ENCODE data around the gene EXOC4.

Gene EXOC4

DNA sequence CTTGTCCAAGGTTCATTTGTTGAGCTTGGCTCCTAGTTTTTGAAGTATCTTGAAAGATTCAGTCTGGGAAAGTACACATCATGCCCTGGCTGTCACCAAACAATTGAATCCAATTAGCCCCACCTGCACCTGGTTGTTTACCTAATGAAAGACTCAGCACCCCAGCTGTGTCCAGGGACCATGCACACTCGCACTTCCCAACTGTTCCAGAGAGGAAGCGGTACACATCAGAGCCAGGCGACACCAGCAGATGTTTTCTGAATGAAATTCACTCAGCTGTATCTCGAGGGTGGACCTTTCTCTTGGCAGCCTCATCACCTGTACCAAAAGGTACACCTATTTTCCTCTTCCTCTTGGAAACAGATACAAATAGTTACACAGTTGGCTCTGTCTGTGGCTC lies 657.9 kb downstream of the EXOC4 start:
- DNase-seq = no peak

GRCh38 chr7:133911724-133912123 lies 658.8 kb downstream of the EXOC4 start:
- no peak for DNase-seq

DNA sequence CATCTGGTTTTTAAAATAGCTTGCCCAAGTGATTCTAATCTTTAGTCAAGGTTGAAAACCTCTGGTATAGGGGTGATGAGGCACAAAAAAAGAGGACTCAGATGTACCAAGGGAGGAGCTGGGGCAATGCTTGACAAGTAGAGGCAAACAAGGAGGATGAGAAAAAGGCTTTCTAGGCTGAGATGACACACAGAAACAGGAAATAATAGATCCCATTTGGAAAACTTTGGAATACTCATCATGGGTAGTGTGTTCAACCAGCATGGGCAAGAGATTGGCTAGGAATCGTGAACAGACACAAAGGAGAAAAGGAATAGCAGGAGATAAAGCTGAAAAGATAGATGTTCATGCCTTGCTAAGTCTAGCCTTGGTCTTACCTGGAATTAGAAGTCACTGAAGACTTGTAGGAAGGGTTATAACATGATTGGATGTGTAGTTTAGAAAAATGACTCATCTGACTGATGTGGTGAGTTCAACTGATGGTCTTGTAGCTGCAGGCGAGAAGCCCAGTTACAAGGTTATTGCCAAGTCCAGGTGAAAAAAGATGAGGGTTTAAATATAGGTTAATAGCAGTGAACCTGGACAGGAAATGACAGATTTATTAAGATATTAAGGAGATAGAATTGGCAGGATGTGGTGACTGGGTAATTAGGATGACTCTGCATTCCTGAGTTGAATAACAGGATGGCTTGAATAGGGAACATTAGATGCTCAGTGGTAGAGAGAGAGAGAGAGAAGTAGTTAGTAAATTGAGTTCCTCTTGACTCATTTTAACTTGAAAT lies 660.2 kb downstream of the EXOC4 start:
- peak; percentile 39 for DNase-seq

- DNase-seq = no peak
Observed at GRCh38 chr7:133916621-133917020, 663.7 kb downstream of the EXOC4 start.

DNA sequence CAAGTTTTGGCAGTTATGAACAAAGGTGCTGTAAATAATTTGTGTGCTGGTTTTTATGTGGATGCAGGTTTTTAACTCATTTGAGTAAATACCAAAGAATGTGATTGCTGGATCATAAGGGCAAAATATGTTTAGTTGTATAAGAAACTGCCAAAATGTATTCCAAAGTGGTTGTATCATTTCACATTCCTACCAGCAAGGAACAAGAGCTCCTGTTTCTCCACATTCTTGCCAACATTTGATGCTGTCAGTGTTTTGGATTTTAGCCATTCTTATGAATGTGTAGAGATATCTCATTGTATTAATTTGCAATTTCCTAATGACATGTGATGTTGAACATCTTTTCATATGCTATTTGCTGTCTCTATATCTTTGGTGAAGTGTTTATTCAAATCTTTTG lies 666.9 kb downstream of the EXOC4 start:
- no peak for DNase-seq

DNA sequence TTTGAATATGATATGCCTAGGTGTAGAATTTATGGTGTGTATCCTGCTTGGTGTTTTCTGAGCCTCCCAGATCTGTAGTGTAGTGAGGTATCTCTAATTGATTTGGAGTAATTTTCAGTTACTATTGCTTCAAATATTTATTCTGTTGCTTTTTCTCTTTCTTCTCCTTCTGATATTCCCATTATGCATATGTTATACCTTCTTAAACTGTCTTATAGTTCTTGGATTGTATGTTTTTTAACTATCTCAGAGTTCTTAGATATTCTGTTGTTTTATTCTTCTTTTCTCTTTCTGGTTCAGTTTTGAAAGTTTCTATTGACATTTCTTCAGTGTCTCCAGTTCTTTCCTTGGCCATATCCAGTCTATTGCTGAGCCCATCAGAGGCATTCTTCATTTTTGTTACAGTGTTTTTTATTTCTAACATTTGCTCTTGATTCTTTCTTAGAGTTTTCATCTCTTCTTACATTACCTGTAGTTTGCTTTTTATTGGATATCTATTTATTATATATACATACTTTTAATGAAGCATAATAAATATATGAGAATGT lies 668.8 kb downstream of the EXOC4 start:
- DNase-seq = no peak

DNA sequence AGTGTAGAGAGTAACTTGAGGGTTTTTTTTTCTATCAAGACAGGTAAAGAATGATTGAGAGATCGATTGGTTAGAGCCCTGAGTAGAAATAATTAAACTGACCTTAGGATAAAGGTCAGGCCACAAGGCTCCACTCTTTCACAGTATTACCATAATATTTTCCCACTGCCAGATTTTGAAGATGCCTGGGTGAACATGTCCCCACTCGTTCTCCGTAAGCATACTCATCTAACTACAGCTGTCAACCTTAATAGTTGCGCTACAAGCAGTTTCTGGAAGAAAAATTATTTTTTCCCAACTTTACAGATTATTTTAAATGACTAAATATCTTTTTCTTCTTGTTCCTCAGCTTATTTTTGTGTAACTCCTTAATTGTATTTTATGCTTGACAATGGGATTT lies 671.1 kb downstream of the EXOC4 start:
- DNase-seq = no peak

DNA sequence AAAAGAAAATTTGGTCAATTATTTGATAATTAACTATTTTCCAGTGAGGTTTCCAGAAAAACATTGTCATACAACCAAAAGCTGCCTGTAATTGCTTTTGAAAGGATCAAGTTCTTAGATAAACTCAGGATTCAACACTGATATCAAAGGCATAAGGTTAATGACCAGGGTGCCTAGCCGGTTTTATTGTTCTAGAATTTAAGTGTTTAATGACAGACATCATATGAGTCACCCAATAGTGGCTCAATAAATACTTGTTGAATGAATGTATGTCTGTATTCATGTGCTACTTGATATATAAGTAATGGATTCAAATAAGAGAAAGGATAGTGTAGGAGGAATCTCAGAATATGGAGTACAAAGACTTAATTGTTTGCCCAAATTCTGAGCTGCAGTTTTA lies 678.2 kb downstream of the EXOC4 start:
- DNase-seq = peak; percentile 4

GRCh38 chr7:133932591-133932990 lies 679.7 kb downstream of the EXOC4 start:
- no peak for DNase-seq

- DNase-seq = no peak
Observed at GRCh38 chr7:133934262-133934976, 681.5 kb downstream of the EXOC4 start.

DNA sequence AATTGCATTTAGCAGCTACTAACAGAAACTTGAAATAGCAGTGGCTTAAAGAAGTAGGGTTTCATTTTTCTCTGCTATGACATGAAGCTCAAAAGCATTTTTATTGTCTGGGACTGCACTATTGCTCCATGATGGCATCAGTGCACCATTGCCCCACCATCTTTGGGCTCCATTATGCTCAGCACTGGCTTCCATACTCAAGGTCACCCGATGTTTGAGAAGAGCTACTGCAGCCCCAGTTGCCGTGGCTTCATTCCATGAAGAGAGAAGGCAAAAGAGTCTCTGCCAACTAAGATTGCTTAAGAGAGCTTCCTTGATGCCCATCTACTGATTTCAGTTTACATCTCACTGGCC lies 682.1 kb downstream of the EXOC4 start:
- DNase-seq = no peak

DNA sequence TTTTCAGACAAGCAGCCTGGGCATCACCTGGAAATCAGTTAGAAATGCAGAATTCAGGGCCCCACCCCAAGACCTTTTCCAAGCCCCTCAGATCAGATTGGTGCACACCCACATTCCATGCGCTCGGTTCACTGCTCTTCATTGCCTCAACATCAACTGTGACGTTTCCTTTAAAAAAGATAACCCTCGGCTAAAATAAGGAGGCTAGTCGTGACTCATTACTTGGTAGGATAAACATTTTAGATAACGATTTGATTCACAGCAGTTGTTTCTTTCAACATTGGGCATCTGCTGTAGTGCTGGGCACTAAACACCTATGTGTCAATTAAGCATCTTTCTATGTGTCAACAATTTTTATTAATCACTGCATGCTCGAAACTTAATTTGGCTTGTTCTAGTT lies 683.2 kb downstream of the EXOC4 start:
- DNase-seq = no peak

GRCh38 chr7:133937786-133938185 lies 684.9 kb downstream of the EXOC4 start:
- DNase-seq = no peak

DNA sequence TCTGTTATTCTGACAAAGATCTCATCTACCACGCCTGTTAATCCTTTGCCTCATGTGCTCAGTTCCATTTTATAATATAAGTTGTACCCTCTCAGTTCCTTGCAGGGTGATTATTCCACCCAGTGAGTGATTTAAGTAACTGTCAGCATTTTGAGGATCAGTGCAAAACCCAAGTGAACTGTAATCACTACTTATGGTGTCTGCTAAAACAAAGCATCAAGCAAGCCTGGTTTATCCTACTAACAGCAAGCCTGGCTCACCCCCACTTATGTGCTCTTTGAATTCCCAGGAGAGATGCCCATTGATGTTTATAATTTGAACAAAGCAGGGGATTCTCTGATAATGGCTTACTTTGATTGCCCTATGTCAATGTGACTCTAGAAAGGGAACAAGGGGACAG lies 687.5 kb downstream of the EXOC4 start:
- DNase-seq = no peak

- DNase-seq = peak; percentile 15
Observed at GRCh38 chr7:133941496-133941895, 688.6 kb downstream of the EXOC4 start.

- DNase-seq = no peak
Observed at GRCh38 chr7:133945497-133945896, 692.6 kb downstream of the EXOC4 start.

- no peak for DNase-seq
Observed at GRCh38 chr7:133947458-133948254, 694.8 kb downstream of the EXOC4 start.

- no peak for DNase-seq
Observed at GRCh38 chr7:133948588-133948987, 695.7 kb downstream of the EXOC4 start.

- DNase-seq = no peak
Observed at GRCh38 chr7:133950855-133951254, 698.0 kb downstream of the EXOC4 start.

DNA sequence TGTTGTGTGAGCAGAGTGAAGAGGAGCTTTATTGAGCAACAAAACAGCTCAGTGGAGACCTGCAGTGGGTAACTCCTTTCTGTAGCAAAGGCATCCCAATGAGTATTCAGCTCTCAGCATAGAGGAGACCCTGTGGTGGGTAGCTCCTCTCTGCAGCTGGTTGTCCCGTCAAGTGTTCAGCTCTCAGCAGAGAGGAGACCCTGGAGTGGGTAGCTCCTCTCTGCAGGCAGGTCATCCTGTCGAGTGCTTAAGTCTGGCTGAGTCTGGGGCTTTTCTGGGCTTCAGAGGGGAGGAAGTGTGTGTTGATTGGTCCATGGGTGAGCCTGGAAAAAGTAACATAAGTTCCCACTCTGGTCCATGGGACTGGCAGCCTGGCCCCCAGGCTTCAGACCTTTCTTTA lies 702.3 kb downstream of the EXOC4 start:
- no peak for DNase-seq

DNA sequence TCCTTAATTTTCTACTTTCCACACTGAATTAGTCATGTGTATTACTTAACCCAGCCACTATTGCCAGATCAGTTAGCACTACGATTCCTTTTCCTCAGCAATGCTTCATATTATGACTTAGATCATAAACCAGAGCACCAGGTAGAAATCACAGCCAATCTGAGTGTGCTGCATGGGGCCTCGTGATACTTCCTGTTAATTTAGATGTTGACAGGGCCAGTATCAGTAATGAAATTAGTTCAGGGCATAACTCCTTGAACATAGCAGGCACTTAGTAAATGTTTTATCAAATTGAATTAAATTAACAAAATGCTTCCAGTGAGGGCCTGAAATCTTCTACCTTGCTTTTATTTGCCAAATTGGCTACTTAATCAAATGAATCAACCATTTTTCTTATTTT lies 705.0 kb downstream of the EXOC4 start:
- no peak for DNase-seq

- DNase-seq = no peak
Observed at GRCh38 chr7:133958822-133959221, 705.9 kb downstream of the EXOC4 start.

GRCh38 chr7:133959505-133959904 lies 706.6 kb downstream of the EXOC4 start:
- DNase-seq = no peak

GRCh38 chr7:133961724-133962123 lies 708.8 kb downstream of the EXOC4 start:
- no peak for DNase-seq
